Osteoblast (primary cell): Measurements from ENCODE around the gene SUSD3. TPM values are rescaled to one million over a fixed set of nuclear protein-coding genes. Genes with fewer than 3 reads are reported as not detected.
A peak's percentile ranks its signal among the peaks of the same experiment; 100 is the strongest.

ENCODE experiments used
- DNase-seq: peaks from one replicate; pipeline ENCODE4 v3.0.0; 2011; ENCODE audit warnings: low spot score, mixed read lengths; ENCODE audit not compliant: insufficient read length; ENCODE audit errors: missing footprints
- H2AFZ ChIP-seq: 2 replicates; pipeline ENCODE4 v1.6.0; 2011; ENCODE audit warnings: mild to moderate bottlenecking, low read length
- H3K27ac ChIP-seq: 2 replicates; pipeline ENCODE4 v1.5.1; 2011; ENCODE audit warnings: mild to moderate bottlenecking, low read depth, low read length, moderate library complexity
- H3K27me3 ChIP-seq: 2 replicates; pipeline ENCODE4 v1.6.0; 2012; ENCODE audit warnings: mild to moderate bottlenecking, control low read depth, inconsistent platforms, low read length, moderate library complexity; ENCODE audit not compliant: insufficient read depth
- H3K36me3 ChIP-seq: 2 replicates; pipeline ENCODE4 v1.5.1; 2011; ENCODE audit warnings: mild to moderate bottlenecking, low read length, control low read depth, moderate library complexity; ENCODE audit not compliant: insufficient read depth
- H3K4me1 ChIP-seq: 2 replicates; pipeline ENCODE4 v1.5.1; 2011; ENCODE audit warnings: mild to moderate bottlenecking, low read length, control low read depth, moderate library complexity; ENCODE audit not compliant: insufficient read depth
- H3K4me2 ChIP-seq: 2 replicates; pipeline ENCODE4 v1.6.0; 2011; ENCODE audit warnings: mild to moderate bottlenecking, low read length; ENCODE audit not compliant: insufficient read depth
- H3K4me3 ChIP-seq: fragments of 200-600 bp; sonication (generic); 3 replicates; pipeline ENCODE4 v1.5.1; 2012; ENCODE audit warnings: mild to moderate bottlenecking, low read length, inconsistent platforms; ENCODE audit not compliant: insufficient read depth
- H3K79me2 ChIP-seq: 2 replicates; pipeline ENCODE4 v1.6.0; 2012; ENCODE audit warnings: mild to moderate bottlenecking, low read length, control low read depth, inconsistent platforms; ENCODE audit not compliant: insufficient read depth
- H3K9me3 ChIP-seq: 2 replicates; pipeline ENCODE4 v1.5.1; 2011; ENCODE audit warnings: low read depth, low read length, control low read depth
- H4K20me1 ChIP-seq: 2 replicates; pipeline ENCODE4 v1.6.0; 2012; ENCODE audit warnings: mild to moderate bottlenecking, low read length, control low read depth; ENCODE audit not compliant: insufficient read depth
- total RNA-seq: library from RNA; depleted of rRNA; stranded (reverse); fragments of >200 nt; gene quantifications from 2 replicates; pipeline ENCODE4 v1.2.3, GENCODE V29; 2012
- TF ChIP-seq, protein P1 (sequence below): IDR thresholded peaks from 2 replicates; pipeline ENCODE4 v1.5.1; 2011; ENCODE audit warnings: mild to moderate bottlenecking, low read depth, low read length, moderate library complexity; ENCODE audit errors: extremely low read depth

The SUSD3 gene
- total RNA-seq, 1 donor: 0.36 TPM

DNA sequence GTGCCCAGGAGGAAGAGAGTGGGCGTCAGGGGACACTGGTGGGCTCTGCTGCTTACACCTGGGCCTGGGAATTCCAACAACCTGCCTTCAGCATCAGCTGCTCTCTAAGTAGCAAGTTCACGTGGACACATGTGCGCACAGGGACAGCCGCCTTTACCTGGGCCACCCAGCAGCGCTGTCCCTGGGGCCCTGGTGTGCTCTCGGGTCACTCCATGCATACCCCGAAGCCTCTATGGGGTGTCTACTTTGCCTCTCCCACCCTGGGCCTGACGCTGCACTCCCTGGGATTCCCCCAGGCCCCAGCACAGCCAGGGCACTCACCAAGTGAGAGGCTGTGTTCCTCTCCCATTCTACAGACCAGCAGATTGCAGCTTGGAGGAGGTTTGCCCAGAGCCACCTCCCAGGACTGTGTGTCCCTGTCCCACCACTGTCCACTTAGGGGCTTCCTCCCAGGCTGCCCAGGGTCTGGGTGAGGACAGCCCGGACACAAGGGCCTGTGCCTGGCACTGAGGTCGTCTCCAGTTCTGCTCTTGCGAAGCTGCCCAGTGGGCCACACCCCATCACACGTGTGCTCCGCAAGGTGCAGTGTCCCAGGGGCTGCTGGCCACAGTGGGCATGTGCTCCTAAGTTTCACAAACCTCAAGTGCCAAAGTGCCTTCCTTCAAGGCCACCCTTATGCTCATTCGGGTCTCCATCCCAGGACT, 69.7 kb downstream of the SUSD3 start:
- H3K79me2 ChIP-seq: peaks cover 44% of the 10 kb centered on the region
- H3K27me3 ChIP-seq: no peaks in the 10 kb centered on the region
- H3K4me2 ChIP-seq: no peak overlapping the region
- peaks cover 11% of the 10 kb centered on the region for H3K4me1 ChIP-seq
- H3K36me3 ChIP-seq: peaks cover 2% of the 10 kb centered on the region
- H3K9me3 ChIP-seq: no peaks in the 10 kb centered on the region
- TF ChIP-seq, protein P1, sequence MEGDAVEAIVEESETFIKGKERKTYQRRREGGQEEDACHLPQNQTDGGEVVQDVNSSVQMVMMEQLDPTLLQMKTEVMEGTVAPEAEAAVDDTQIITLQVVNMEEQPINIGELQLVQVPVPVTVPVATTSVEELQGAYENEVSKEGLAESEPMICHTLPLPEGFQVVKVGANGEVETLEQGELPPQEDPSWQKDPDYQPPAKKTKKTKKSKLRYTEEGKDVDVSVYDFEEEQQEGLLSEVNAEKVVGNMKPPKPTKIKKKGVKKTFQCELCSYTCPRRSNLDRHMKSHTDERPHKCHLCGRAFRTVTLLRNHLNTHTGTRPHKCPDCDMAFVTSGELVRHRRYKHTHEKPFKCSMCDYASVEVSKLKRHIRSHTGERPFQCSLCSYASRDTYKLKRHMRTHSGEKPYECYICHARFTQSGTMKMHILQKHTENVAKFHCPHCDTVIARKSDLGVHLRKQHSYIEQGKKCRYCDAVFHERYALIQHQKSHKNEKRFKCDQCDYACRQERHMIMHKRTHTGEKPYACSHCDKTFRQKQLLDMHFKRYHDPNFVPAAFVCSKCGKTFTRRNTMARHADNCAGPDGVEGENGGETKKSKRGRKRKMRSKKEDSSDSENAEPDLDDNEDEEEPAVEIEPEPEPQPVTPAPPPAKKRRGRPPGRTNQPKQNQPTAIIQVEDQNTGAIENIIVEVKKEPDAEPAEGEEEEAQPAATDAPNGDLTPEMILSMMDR: no peak
- H3K4me3 ChIP-seq: no peak overlapping the region
- peak; percentile 32 for DNase-seq
- no peak overlapping the region for H2AFZ ChIP-seq
- H3K27ac ChIP-seq: no peak overlapping the region
- peaks cover 41% of the 10 kb centered on the region for H4K20me1 ChIP-seq

DNA sequence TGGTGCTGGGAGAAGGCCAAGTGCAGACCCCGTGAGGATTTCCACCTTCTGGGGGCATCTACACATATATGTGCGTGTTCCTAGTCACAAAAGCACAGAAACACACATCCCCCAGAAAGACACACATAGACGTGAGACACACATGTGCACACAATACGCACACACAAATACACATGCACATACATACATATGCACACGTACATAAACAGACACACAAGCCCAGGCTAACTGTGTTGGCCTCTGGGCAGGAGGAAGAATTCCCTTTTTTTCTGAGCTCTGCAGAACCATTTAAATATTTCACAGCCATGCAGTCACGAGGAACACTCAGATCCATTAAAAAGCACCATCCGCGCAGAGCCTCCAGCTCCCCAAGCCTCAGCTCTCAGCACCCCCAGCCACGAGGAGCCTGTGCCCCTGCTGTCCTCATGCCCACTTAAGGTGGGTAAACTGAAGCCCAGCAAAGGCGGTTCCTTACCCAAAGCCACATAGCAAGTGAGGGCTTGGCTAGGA, 70.3 kb downstream of the SUSD3 start:
- Histone ChIP-seq H3K9me3 (no peaks in the 10 kb centered on the region), H3K4me2 (no peak overlapping the region), H3K79me2 (peaks cover 44% of the 10 kb centered on the region), H3K27me3 (no peaks in the 10 kb centered on the region), H2AFZ (no peak overlapping the region), H3K4me3 (no peak overlapping the region), H3K27ac (no peak overlapping the region), H3K36me3 (peaks cover 2% of the 10 kb centered on the region), H4K20me1 (peaks cover 43% of the 10 kb centered on the region), H3K4me1 (peaks cover 16% of the 10 kb centered on the region)
- DNase-seq: peak; percentile 66
- TF ChIP-seq, protein P1: no peak

DNA sequence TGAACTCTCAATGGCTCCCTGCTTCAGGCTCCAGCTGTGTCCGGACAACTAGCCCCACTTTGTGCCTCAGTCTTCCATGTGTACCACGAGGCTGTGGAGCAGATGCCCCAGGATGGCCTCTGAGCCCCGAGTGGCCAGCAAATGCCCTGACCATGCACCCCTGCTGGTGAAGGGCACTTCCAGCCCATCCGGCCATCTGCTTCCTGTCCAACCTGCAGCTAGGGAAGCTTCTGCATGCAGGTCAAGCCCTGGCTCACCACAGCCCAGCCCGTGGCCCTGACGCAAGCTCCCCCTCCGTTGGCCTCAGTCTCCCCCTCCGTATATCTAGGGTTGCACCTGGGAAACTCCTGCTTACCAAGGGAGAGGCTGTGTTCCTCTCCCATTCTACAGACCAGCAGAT, 70.8 kb downstream of the SUSD3 start:
- H3K79me2 ChIP-seq: peaks cover 44% of the 10 kb centered on the region
- H4K20me1 ChIP-seq: peaks cover 43% of the 10 kb centered on the region
- no peak overlapping the region for H3K27ac ChIP-seq
- peak; percentile 57 for DNase-seq
- H3K27me3 ChIP-seq: no peaks in the 10 kb centered on the region
- no peaks in the 10 kb centered on the region for H3K9me3 ChIP-seq
- H3K36me3 ChIP-seq: peaks cover 2% of the 10 kb centered on the region
- H3K4me3 ChIP-seq: no peak overlapping the region
- no peak overlapping the region for H2AFZ ChIP-seq
- TF ChIP-seq, protein P1: no peak
- peaks cover 16% of the 10 kb centered on the region for H3K4me1 ChIP-seq
- H3K4me2 ChIP-seq: no peak overlapping the region

DNA sequence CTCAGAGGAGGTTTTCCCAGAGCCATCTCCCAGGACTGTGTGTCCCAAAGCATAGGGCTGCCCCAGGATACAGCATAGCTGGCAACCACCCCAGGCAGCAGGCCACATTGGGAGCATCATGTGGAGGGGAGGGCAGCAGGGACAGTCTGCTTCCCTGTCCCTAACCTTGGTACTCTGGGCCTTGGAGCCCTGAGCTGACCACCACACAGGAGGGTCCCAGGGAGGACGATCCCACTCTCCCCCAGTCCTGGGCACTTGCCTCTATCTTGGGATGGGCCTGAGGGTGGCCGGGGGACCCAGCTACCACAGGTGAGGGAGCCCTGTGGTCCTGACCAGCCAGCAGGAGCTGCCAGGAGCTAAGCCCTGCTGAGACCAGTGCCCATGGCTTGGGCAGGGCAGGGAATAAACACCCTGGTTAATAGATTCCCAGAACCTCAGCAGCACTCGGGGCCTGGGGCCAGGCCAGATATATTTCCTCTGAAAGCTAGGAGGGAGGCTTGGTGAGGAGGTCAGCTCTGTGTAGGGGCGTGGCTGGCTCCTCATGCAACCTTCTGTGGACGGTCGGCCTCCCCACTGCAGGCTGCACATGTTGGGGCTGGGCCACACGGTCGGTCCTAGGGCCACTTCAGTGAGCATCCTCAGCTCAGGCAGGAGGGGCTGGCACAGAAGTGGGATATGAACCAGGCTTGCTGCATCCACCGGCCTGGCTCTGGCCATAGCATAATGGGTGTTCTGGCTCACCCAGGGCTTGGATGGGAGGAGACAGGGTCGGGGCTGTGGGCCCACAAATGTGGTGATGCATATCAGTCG, 71.4 kb downstream of the SUSD3 start:
- H3K79me2 ChIP-seq: peaks cover 44% of the 10 kb centered on the region
- H3K4me3 ChIP-seq: no peak overlapping the region
- H3K27ac ChIP-seq: no peak overlapping the region
- no peak overlapping the region for H2AFZ ChIP-seq
- peaks cover 43% of the 10 kb centered on the region for H4K20me1 ChIP-seq
- H3K9me3 ChIP-seq: no peaks in the 10 kb centered on the region
- TF ChIP-seq, protein P1: no peak
- no peaks in the 10 kb centered on the region for H3K36me3 ChIP-seq
- H3K4me1 ChIP-seq: peaks cover 19% of the 10 kb centered on the region
- no peaks in the 10 kb centered on the region for H3K27me3 ChIP-seq
- no peak overlapping the region for H3K4me2 ChIP-seq
- DNase-seq: peak; percentile 88
